Measurements from ENCODE around the gene LRRC4C.

Gene LRRC4C

DNA sequence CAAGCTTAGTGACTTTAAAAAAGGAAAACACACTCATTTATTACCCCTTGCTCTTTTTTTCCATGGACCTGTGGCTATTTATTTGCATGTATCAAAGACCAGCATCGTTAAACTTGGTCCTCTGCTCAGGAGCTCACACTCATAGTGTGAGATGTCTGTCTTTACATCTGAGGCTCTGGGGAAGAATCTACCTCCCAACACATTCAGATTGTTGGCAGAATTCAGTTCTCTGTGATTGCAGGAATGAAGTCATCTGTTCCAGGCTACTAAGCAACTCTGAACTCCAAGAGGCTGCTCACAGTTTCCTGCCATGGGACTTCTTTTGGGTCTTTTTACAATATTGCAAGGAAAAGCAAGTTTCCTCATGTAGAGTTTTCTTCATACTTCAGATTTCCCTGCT is 138.8 kb downstream of the LRRC4C start:
- DNase-seq: no peak

- no peak for DNase-seq
These were observed 139.2 kb downstream of the LRRC4C start for GRCh38 chr11:41320238-41320637.

DNA sequence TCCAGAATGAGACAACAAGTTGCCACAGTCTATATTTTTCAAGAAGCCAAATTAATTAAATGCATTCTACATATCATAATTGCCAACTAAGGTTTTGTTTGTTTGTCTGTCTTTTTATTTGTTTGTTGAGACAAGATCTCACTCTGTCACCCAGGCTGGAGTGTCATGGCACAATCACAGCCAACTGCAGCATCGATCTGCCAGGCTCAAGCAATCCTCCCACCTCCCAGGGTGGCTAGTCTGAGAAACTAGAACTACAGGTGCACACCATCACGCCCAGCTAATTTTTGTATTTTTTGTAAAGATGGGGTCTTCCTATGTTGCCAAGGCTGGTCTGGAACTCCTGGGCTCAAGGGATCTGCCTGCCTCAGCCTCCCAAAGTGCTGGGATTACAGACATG is 140.0 kb downstream of the LRRC4C start:
- no peak for DNase-seq

DNA sequence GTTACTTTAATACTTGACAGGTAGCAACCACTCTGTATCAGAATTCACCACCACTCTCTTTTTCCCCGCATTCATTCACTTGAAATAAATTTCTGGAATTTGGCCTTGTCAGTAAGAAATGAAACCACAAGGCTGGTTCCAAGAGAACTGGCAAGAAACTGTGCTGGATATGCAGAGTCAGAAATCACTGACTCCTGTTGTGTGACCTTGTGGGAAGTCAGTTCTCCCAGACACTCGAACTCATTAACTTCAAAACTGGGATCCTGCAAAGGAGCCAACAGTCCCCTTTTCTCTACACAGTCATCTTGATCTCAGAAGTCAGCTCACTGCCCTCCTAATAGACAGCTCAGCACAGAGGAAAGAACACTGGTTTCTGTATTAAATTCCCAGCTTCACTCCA is 142.7 kb downstream of the LRRC4C start:
- DNase-seq: no peak

DNA sequence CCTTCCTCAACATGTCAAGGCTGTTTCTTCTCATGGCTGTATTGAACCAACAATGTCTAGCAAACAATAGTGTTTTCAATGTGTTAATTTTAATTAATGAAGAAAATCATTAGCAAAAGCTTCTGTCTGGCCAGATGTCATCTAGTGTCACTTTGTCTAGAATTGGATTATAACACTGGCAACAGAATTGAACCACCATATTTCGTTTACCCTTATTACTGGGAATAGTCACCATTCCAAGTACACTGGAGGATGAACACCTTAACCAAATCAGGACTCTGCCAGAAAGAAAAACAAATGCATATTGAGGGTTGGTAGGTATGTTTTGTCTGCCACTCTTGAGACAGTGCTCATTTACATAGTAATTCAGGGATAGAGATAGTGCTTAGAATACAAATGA is 146.2 kb downstream of the LRRC4C start:
- DNase-seq: no peak

DNA sequence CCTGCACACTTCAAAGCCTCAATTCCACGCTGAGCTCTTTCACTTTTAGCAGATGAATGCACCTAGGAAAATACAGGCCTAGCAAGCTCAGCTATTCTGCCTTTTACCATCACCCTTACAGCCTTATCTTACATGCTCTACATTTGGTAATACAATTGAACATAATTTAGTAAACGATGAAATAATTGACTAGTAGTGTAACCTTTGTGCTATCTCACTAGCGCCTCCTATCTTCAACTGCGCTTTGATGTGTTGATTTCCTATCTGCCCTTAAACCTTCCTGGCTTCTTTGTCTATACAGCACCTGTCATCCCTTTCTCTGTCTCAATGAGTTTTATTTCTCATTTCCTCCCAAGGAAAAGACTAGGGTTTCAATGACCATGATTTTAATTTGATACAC is 149.7 kb downstream of the LRRC4C start:
- DNase-seq: no peak

- DNase-seq: no peak
These were observed 150.3 kb downstream of the LRRC4C start for GRCh38 chr11:41309111-41309522.

- DNase-seq: no peak
These were observed 151.2 kb downstream of the LRRC4C start for GRCh38 chr11:41308286-41308685.

GRCh38 chr11:41307296-41308080 is 152.0 kb downstream of the LRRC4C start:
- no peak for DNase-seq

GRCh38 chr11:41306431-41306830 is 153.0 kb downstream of the LRRC4C start:
- no peak for DNase-seq

DNA sequence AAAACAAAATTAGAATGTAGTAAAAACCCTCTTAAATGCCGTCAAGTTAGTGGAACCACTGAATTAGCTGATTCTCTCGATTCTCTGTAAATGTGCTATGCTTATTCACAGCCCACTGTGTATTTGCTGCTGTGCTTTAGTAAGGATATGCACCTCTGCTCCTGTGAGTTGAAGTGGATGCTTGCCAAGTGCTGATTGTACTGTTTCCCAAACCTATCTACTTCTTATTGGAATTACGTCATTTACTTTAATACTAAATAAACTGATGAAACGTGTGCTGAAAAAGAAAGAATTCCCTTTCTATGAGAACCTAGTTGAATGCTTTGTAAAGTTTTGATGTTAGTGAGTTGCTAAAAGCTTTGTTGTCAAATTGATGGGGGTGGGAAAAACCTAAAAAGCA is 158.4 kb downstream of the LRRC4C start:
- DNase-seq: no peak

DNA sequence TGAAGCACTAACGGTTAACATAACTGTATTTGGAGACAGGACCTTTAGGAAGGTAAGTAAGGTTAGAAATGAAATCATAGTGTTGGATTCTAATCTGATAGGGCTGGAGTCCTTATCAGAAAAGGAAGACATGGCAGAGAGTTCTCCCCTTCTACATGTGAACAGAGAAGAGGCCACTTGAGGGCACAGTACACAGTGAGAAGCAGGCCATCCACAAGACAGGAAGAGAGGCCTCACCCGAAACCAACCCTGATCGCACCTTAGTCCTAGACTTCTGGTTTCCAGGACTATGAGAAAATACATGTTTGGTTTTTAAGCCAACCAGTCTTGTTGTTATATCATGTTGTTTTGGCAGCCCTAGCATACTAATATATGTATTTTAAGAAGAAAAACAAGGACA is 170.0 kb downstream of the LRRC4C start:
- no peak for DNase-seq

GRCh38 chr11:41286751-41287150 is 172.7 kb downstream of the LRRC4C start:
- DNase-seq: no peak

- DNase-seq: no peak
These were observed 175.1 kb downstream of the LRRC4C start for GRCh38 chr11:41284354-41284753.

DNA sequence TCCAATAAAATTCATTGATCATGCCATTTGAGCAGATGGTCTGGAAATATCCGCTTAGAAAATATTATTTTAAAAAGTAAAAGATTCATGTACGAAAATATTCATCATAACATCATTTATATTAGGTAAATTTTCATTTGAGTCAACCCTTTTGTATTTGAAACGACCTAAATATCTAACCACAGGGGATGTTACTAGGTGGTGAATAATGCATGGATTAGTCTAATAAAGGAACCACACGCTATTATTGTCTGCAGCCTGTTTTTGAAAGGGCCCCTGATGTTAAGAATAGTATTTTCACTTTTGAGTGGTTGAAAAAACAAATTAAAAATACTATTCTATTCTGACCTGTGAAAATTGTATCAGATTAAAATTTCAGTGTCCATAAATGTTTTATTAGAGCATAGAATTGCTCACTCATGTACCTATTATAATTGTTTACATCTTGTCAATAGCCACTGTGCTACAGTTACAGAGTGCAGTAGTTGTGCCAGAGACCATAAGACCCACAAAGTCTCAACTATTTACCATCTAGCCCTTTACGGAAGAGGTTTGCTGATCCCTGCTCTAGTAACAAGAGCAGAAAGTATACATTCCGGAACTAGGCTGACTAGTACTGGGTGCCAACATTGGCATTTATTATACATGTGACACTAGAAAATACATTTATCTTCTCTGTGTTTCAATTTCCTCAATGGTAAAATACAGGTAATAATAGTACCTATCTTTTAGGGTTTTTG is 176.1 kb downstream of the LRRC4C start:
- no peak for DNase-seq

DNA sequence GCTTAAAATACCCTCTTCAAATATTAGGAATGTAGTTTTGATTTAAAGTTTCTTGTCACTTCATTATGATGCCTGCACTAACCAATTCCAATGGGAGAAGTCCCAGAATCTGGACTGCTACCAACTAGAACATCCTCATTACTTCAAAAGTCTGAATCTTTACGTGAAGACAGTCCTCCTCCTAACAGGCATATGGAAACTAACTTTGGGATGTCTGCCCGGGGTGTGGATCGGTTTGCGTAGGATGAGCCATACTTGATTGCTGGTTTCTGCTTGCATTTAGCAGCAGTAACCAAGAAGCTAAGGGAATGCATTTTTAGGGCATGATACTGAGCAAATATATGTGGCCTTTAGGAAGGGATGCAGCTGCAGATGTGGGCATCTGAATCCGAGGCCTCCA is 177.1 kb downstream of the LRRC4C start:
- no peak for DNase-seq

- DNase-seq: no peak
These were observed 178.2 kb downstream of the LRRC4C start for GRCh38 chr11:41281131-41281742.

DNA sequence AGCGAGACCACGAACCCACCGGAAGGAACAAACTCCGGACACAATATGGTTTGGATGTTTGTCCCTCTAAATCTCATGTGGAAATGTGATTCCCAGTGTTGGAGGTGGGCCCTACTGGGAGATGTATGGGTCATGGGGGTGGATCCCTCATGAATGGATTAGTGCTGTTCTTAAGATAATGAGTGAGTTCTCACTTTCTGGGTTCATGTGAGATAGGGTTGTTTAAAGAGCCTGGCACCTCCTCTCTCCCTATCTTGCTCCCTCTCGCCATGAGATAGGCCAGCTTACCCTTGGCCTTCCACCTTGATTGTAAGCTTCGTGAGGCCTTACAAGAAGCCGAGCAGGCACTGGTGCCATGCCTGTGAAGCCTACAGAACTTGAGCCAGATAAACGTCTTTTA is 184.6 kb downstream of the LRRC4C start:
- DNase-seq: no peak

- DNase-seq: no peak
These were observed 185.5 kb downstream of the LRRC4C start for GRCh38 chr11:41273908-41274307.

DNA sequence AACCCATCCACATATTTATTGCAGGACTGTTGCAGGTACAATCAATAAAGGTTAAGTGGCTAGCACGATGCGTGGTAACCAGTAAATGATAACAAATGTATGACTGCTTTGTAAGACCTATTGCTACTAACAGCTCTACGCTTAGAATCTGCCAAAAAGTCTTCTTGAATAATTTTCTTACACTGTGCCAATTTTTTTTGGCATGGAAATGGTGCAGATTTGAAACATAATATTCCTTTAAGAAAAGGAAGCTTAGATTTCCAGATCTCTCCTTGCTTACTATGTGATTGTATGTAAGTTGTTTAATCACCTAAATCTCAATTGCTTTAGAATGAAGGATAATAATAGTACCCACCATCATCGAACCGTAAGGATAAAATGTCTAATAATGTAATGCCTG is 192.0 kb downstream of the LRRC4C start:
- DNase-seq: no peak

DNA sequence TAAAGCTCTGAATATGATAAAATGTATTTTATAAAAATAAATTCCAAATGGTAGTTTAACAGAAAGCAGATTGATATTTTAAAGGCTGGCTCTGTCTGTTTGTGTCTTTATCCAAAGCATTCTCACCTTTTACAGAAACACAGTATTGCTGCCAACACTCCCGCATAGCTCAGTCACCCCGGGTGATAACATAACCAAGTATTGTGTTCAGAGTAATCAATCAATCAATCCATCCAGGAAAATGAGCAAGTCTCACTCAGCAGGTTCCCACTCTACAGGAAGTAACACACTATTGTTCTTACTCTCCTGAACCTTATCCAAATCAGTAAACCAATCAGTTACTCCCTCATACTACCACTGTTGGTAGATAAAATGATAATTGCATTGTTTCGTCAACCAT is 203.4 kb downstream of the LRRC4C start:
- DNase-seq: no peak

DNA sequence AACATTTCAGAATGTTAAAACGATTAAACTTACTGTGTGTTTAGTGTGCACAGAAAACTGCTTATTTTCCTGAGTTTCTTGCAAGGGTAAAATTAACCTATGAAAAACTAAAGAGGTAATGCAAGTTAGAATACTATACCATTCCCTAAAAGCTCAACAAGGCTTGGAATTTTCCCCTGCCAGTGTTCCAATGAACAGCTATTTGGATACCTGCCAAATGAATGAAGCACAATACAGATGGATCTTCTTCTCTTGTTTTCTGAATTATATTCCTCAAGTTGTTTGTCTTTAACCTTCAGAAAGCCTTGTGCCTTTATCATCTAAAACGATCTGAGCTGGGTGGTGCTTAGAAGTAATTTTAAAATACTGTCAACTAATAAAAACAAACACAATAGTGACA is 204.5 kb downstream of the LRRC4C start:
- DNase-seq: no peak

GRCh38 chr11:41250408-41250935 is 209.0 kb downstream of the LRRC4C start:
- DNase-seq: no peak

DNA sequence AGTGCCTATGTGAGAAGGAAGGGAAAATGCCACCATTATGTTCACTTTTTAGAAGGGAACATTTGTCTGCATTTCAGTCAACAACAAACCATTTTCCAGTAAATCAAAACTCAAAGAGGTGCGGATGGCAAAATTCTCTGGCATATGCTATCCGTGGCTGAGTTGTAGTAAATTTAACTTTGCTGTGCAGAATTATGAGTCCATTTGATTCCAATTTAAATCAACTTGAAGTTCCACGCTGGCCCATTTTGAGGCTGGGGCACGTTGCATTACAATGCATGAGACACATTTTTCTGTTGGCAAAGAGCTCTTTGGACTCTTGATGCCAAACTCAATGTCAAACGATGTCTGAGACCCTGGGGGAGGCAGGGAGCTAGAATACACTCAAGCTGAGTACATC is 211.8 kb downstream of the LRRC4C start:
- DNase-seq: no peak

Measured in CD4-positive, alpha-beta T cell treated with Interleukin-6 for 4 hours (primary cell).